Embryonic facial prominence (tissue), 1 donor: ENCODE data around the gene DRC7.
"Not testable (repeated sequence)": the region's sequence is repeated elsewhere in the genome, so short reads cannot be mapped to it uniquely, and the experiment has no call there.

Experiments
- DNase-seq: peaks from one replicate; pipeline ENCODE4 v3.0.0-alpha.2; 2016; ENCODE audit errors: extremely low spot score

The DRC7 gene

GRCh38 chr16:57761957-57762356 lies 67.4 kb downstream of the DRC7 start:
- no peak for DNase-seq

GRCh38 chr16:57762365-57763040 lies 67.9 kb downstream of the DRC7 start:
- no peak for DNase-seq

GRCh38 chr16:57763285-57764005 lies 68.8 kb downstream of the DRC7 start:
- DNase-seq: no peak

- DNase-seq: no peak
Observed at GRCh38 chr16:57764006-57764340, 69.4 kb downstream of the DRC7 start.

GRCh38 chr16:57764341-57765159 lies 69.9 kb downstream of the DRC7 start:
- no peak for DNase-seq

GRCh38 chr16:57765160-57765728 lies 70.6 kb downstream of the DRC7 start:
- DNase-seq: no peak

- DNase-seq: no peak
Observed at GRCh38 chr16:57766714-57767348, 72.2 kb downstream of the DRC7 start.

GRCh38 chr16:57769541-57770145 lies 75.0 kb downstream of the DRC7 start:
- no peak for DNase-seq

GRCh38 chr16:57770361-57770760 lies 75.8 kb downstream of the DRC7 start:
- DNase-seq: no peak

- DNase-seq: no peak
Observed at GRCh38 chr16:57771141-57771785, 76.7 kb downstream of the DRC7 start.

- no peak for DNase-seq
Observed at GRCh38 chr16:57773019-57773418, 78.4 kb downstream of the DRC7 start.

- DNase-seq: no peak
Observed at GRCh38 chr16:57773655-57774295, 79.2 kb downstream of the DRC7 start.

GRCh38 chr16:57774705-57775285 lies 80.2 kb downstream of the DRC7 start:
- DNase-seq: no peak

GRCh38 chr16:57775661-57776469 lies 81.3 kb downstream of the DRC7 start:
- no peak for DNase-seq

GRCh38 chr16:57778658-57779057 lies 84.1 kb downstream of the DRC7 start:
- DNase-seq: no peak

- not testable (repeated sequence) for DNase-seq
Observed at GRCh38 chr16:57779836-57780235, 85.2 kb downstream of the DRC7 start.

- no peak for DNase-seq
Observed at GRCh38 chr16:57781349-57781740, 86.7 kb downstream of the DRC7 start.
